Hepatocyte (in vitro differentiated cells): ENCODE measurements around the gene PRDM15. TPM values are rescaled to one million over a fixed set of nuclear protein-coding genes. Genes with fewer than 3 reads are reported as not detected.

ENCODE experiments used
- DNase-seq: peaks from one replicate; pipeline ENCODE4 v3.0.0-alpha.2; 2016; ENCODE audit warnings: low spot score
- H2AFZ ChIP-seq: fragments of 200-600 bp; sonication (generic); 2 replicates; pipeline ENCODE4 v1.6.0; 2016; ENCODE audit warnings: antibody characterized with exemption, mild to moderate bottlenecking
- H3K27ac ChIP-seq: fragments of 200-600 bp; sonication (generic); 2 replicates; pipeline ENCODE4 v1.5.1; 2016; ENCODE audit warnings: mild to moderate bottlenecking
- H3K27me3 ChIP-seq: fragments of 200-600 bp; sonication (generic); 2 replicates; pipeline ENCODE4 v1.6.1; 2016
- H3K36me3 ChIP-seq: fragments of 200-600 bp; sonication (generic); replicated peaks from 2 replicates; pipeline ENCODE4 v1.5.1; 2016; ENCODE audit warnings: low read depth; ENCODE audit not compliant: insufficient read depth
- H3K4me1 ChIP-seq: fragments of 200-600 bp; sonication (generic); 2 replicates; pipeline ENCODE4 v1.5.1; 2016; ENCODE audit warnings: mild to moderate bottlenecking, moderate library complexity; ENCODE audit not compliant: insufficient read depth
- H3K4me2 ChIP-seq: fragments of 200-600 bp; sonication (generic); 2 replicates; pipeline ENCODE4 v1.6.0; 2016
- H3K4me3 ChIP-seq: fragments of 200-600 bp; sonication (generic); 2 replicates; pipeline ENCODE4 v1.5.1; 2016; ENCODE audit warnings: mild to moderate bottlenecking
- H3K79me2 ChIP-seq: fragments of 200-600 bp; sonication (generic); 2 replicates; pipeline ENCODE4 v1.6.0; 2017; ENCODE audit warnings: mild to moderate bottlenecking
- H3K9me2 ChIP-seq: fragments of 200-600 bp; sonication (generic); replicated peaks from 2 replicates; pipeline ENCODE4 v1.6.0; 2017; ENCODE audit warnings: mild to moderate bottlenecking; ENCODE audit not compliant: insufficient read depth
- H3K9me3 ChIP-seq: fragments of 200-600 bp; sonication (generic); 2 replicates; pipeline ENCODE4 v1.5.1; 2016; ENCODE audit warnings: low read depth, mild to moderate bottlenecking
- H4K20me1 ChIP-seq: fragments of 200-600 bp; sonication (generic); 2 replicates; pipeline ENCODE4 v1.6.0; 2016; ENCODE audit warnings: mild to moderate bottlenecking; ENCODE audit not compliant: insufficient read depth, poor library complexity, severe bottlenecking
- CTCF ChIP-seq: fragments of 200-600 bp; sonication (generic); IDR thresholded peaks from 2 replicates; pipeline ENCODE4 v1.5.1; 2016; ENCODE audit warnings: antibody characterized with exemption, mild to moderate bottlenecking; ENCODE audit not compliant: poor library complexity
- EZH2 ChIP-seq: fragments of 200-600 bp; sonication (generic); IDR thresholded peaks from 2 replicates; pipeline ENCODE4 v1.6.1; 2016; ENCODE audit warnings: antibody characterized with exemption, mild to moderate bottlenecking, borderline replicate concordance
- EZH2phosphoT487 ChIP-seq: fragments of 200-600 bp; sonication (generic); IDR thresholded peaks from one replicate; pipeline ENCODE4 v1.6.1; 2018; ENCODE audit warnings: antibody characterized with exemption, mild to moderate bottlenecking, low read depth, moderate library complexity; ENCODE audit not compliant: unreplicated experiment, severe bottlenecking
- WGBS: methylation state at CpG from one replicate; pipeline ENCODE4 v1.1.6; 2016; ENCODE audit warnings: low lambda C conversion rate; ENCODE audit errors: missing lambda C conversion rate; 5-methylcytosine and 5-hydroxymethylcytosine counted together
- polyA plus RNA-seq: library from polyadenylated mRNA; unstranded; fragments of >200 nt; fragmentation: Nextera tagmentation; extraction: Ambion mirVana; gene quantifications from 2 replicates; pipeline ENCODE4 v1.2.1, GENCODE V29; 2016
- total RNA-seq: library from RNA; depleted of rRNA; stranded (reverse); fragments of >200 nt; gene quantifications from 2 replicates; pipeline ENCODE4 v1.2.3, GENCODE V29; 2014

Gene PRDM15
- total and polyA plus RNA-seq, 2 experiments from 2014 or later = 3.0 to 4.7 TPM

GRCh38 chr21:41763996-41764395 lies 115.1 kb downstream of the PRDM15 start:
- Histone ChIP-seq H3K27ac (peak overlapping the region; percentile 94), H3K27me3 (peaks cover 31% of the 10 kb centered on the region), H2AFZ (no peak overlapping the region), H4K20me1 (peaks cover 71% of the 10 kb centered on the region), H3K4me2 (peak overlapping the region; percentile 70), H3K9me2 (no peaks in the 10 kb centered on the region), H3K9me3 (no peaks in the 10 kb centered on the region), H3K4me3 (no peak overlapping the region), H3K79me2 (peaks cover 78% of the 10 kb centered on the region), H3K4me1 (peaks cover 32% of the 10 kb centered on the region), H3K36me3 (no peaks in the 10 kb centered on the region)
- no peak for DNase-seq
- WGBS = 71% methylated on average over 8 of the region's 8 CpGs
- TF ChIP-seq EZH2 (no peak), CTCF (no peak)

GRCh38 chr21:41763398-41763931 lies 115.7 kb downstream of the PRDM15 start:
- peak; percentile 51 for DNase-seq
- Histone ChIP-seq H3K9me2 (no peaks in the 10 kb centered on the region), H4K20me1 (peaks cover 77% of the 10 kb centered on the region), H2AFZ (no peak overlapping the region), H3K4me3 (no peak overlapping the region), H3K36me3 (no peaks in the 10 kb centered on the region), H3K4me1 (peaks cover 32% of the 10 kb centered on the region), H3K27ac (peak overlapping the region; percentile 94), H3K4me2 (peak overlapping the region; percentile 70), H3K79me2 (peaks cover 83% of the 10 kb centered on the region), H3K27me3 (peaks cover 31% of the 10 kb centered on the region), H3K9me3 (no peaks in the 10 kb centered on the region)
- TF ChIP-seq CTCF = no peak
- TF ChIP-seq EZH2phosphoT487 = no peak
- TF ChIP-seq EZH2 = peak; percentile 20
- 28% methylated on average over 21 of the region's 21 CpGs for WGBS

GRCh38 chr21:41762753-41763152 lies 116.4 kb downstream of the PRDM15 start:
- H3K9me3 ChIP-seq = no peaks in the 10 kb centered on the region
- H3K9me2 ChIP-seq = no peaks in the 10 kb centered on the region
- H3K27ac ChIP-seq = peak overlapping the region; percentile 94
- no peak for DNase-seq
- TF ChIP-seq EZH2phosphoT487 = no peak
- H4K20me1 ChIP-seq = peaks cover 82% of the 10 kb centered on the region
- H3K27me3 ChIP-seq = peaks cover 31% of the 10 kb centered on the region
- no peak overlapping the region for H3K4me3 ChIP-seq
- no peak overlapping the region for H2AFZ ChIP-seq
- H3K36me3 ChIP-seq = no peaks in the 10 kb centered on the region
- H3K4me2 ChIP-seq = peak overlapping the region; percentile 70
- H3K79me2 ChIP-seq = peaks cover 88% of the 10 kb centered on the region
- WGBS = 41% methylated on average over 16 of the region's 16 CpGs
- peaks cover 26% of the 10 kb centered on the region for H3K4me1 ChIP-seq

GRCh38 chr21:41761934-41762635 lies 117.1 kb downstream of the PRDM15 start:
- Histone ChIP-seq H3K79me2 (peaks cover 95% of the 10 kb centered on the region), H3K4me3 (peak overlapping the region; percentile 15), H3K4me2 (peak overlapping the region; percentile 70), H3K36me3 (no peaks in the 10 kb centered on the region), H3K9me2 (no peaks in the 10 kb centered on the region), H4K20me1 (peaks cover 89% of the 10 kb centered on the region), H3K27ac (peak overlapping the region; percentile 94), H3K4me1 (peaks cover 26% of the 10 kb centered on the region), H3K27me3 (peaks cover 26% of the 10 kb centered on the region), H3K9me3 (no peaks in the 10 kb centered on the region), H2AFZ (no peak overlapping the region)
- no peak for DNase-seq
- TF ChIP-seq CTCF = no peak
- no peak for TF ChIP-seq EZH2
- no peak for TF ChIP-seq EZH2phosphoT487
- 11% methylated on average over 22 of the region's 22 CpGs for WGBS
